GM12892 (cell line): ENCODE data around the gene PPDPF.

Experiments
- DNase-seq: peaks from one replicate; pipeline ENCODE4 v3.0.0; 2011; ENCODE audit not compliant: insufficient read length
- FAIRE-seq: peaks from 2 replicates; lab custom pipeline; 2011; peaks lifted over from hg19 to GRCh38; lab: Jason Lieb, UNC
- POLR2A ChIP-seq: IDR thresholded peaks from 2 replicates; pipeline ENCODE4 v1.6.1; 2011; ENCODE audit warnings: low read depth, low read length, control low read depth
- POLR2AphosphoS5 ChIP-seq: IDR thresholded peaks from 2 replicates; pipeline ENCODE4 v1.6.1; 2011; ENCODE audit warnings: low read depth, low read length, control low read depth
- TAF1 ChIP-seq: IDR thresholded peaks from 2 replicates; pipeline ENCODE4 v1.6.1; 2011; ENCODE audit warnings: low read depth, mild to moderate bottlenecking, control low read depth, low read length, borderline replicate concordance

The PPDPF gene

DNA sequence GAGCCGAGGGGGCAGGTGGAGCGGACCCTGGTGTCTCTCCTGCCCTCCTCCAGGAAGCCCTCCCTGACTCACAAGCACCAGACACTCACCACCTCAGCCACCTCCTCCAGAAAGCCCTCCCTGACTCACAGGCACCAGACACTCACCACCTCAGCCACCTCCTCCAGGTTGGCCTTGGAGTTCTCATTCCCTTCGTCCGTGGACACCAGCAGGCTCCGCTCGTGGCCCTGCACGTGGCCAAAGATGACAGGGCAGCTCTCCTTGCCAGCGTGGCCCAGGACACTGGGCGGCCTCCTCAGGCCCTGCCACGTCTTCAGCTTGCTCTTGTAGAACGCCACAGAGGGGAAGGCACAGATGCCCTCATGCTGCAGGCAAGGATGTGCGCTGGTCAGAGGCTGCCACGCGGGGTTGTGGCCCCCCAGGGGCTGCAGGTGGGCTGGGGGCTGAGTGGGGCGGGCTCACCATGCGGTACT, 39.8 kb downstream of the PPDPF start:
- TF ChIP-seq POLR2A (no peak), POLR2AphosphoS5 (no peak), TAF1 (no peak)
- no peak for FAIRE-seq
- DNase-seq: no peak

DNA sequence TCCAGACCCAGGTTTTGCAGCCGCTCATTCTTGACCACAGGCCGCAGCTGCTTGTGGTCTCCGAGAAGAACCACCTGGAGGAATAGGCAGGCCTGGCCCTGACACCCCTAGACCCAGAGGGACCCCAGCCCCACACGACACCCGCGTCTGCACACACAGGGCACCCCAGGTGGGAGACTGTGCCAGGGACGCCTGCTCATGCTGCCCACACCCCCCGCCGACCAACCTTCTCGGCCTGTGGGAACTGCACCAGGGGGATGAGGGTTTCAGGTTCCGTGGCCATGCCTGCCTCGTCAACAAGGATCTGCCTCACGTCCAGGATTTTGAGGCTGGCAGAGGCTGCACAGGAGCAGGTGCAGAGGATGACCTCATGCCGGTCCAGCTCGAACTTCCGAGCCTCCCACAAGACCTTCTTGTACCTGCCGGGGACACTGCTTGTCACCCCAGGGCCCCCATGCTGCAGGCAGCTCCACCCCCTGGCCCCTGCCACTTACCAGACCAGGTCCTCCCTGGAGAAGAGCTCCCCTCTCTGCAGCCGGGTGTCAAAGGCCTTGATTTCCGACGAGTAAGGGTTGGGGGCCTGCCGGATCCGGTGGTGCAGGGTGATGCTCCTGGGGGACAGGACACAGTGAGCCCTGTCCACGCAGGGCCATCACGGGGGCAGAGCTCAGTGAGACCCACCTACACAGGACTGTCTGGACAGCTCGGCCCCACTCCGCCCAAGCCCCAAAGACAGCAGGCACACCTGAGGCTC, 40.5 kb downstream of the PPDPF start:
- DNase-seq (no peak), FAIRE-seq (no peak)
- no peak for TF ChIP-seq POLR2AphosphoS5
- no peak for TF ChIP-seq TAF1
- no peak for TF ChIP-seq POLR2A

DNA sequence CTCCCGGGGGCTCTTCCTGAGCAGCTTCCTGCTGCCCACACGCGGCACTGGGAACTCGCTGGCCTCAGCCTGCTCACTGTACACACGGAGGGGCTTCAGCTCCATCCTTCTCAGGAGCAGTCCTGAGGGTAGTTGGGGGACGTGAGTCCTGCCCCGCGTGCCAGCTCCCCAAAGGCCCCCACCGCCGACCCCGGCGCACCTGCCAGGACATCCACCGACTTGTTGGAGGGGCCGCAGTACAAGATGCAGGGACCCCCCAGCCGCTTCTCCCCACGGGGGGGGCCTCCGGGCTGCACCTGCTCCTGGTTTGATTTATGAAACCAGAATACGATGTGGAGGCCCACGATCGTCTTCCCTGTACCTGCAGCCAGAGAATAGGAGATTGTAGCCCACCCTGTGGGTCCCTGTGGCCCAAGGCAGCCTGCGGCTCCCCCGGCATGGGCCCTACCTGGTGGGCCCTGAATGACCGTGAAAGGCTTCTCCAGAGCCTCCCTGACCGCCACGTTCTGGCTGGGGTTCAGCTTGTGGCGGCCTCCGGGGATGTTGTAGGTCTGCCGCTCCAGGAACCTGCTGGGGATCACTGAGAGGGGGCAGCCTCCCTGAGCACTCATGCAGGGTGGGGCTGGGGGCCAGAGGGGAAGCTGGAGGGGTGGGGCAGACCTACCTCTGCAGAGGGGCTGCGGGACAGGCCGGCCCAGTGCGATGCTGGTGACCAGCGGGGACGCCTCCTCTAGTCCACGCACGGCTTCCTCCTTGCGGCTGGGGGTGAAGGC, 41.2 kb downstream of the PPDPF start:
- DNase-seq: no peak
- TF ChIP-seq POLR2AphosphoS5 (no peak), TAF1 (no peak), POLR2A (no peak)
- no peak for FAIRE-seq

DNA sequence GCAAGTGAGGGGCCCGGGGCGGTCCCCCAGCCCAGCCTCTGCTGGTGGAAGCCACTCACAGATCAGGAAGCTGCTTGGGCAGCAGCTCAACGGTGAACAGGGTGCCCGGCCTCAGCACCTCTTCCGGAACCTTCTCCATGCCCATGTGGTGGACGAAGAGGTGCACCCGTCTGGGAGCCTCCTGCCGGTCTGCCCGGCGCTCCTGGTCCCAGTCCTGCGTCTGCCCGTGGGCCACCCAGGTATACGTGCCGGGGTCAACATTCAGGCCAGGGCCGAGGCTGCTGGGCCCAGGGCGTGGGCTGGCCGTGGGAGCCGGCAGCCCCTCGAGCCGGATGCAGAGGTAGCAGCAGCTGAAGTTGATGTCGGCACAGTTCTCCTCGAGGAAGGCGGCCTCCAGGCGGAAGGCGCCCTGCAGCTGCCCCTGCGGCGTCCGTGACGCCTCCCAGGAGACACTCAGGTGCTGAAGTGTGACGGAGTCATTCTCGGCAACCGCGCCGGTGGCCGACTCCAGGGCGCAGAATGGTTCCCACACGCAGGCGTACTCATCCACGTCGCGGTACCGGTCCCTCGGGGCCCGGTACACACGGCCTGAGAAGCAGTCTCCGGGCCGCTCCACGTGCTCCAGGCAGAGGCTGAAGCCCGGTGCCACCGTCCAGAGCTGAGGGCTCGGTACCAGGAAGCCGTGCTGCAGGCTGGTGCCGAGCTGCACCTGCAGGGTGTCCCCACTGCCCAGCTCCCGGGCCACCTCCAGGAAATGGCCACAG, 42.1 kb downstream of the PPDPF start:
- TF ChIP-seq TAF1: no peak
- no peak for TF ChIP-seq POLR2A
- no peak for TF ChIP-seq POLR2AphosphoS5
- FAIRE-seq: no peak
- DNase-seq: no peak

DNA sequence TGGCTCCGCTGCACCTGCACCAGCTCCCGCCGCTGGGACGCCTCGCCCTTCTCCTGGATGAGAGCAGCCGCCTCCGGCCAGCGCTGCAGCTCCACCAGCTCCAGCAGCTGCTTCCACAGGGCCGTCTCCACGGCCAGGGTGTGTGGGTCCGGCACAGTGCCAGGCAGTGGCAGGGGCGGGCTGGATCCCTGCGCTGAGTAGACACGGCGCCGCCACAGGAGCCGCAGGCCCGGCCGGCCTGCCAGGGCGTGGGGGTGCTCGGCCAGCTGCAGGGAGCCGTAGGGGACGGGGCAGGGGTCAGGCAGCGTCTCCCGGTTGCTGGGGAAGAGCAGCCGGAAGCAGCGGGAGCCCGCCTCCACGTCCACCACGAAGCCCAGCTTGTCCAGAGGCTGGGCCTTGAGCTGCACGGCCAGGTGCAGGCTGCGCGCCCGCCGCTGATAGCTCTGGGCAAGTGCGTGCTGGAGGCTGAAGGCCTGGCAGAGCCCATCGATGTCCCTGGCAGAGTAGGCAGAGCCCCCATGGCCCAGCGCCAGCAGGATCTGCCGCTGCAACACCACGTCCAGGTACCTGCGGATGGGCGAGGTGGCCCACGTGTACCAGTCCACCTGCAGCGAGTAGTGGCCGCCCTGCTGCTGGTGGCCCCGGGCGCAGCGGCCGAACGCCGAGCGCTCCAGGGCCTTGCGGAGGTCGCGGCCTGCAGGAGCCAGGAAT, 42.8 kb downstream of the PPDPF start:
- TF ChIP-seq POLR2AphosphoS5: no peak
- no peak for TF ChIP-seq TAF1
- no peak for TF ChIP-seq POLR2A
- DNase-seq: no peak
- no peak for FAIRE-seq

DNA sequence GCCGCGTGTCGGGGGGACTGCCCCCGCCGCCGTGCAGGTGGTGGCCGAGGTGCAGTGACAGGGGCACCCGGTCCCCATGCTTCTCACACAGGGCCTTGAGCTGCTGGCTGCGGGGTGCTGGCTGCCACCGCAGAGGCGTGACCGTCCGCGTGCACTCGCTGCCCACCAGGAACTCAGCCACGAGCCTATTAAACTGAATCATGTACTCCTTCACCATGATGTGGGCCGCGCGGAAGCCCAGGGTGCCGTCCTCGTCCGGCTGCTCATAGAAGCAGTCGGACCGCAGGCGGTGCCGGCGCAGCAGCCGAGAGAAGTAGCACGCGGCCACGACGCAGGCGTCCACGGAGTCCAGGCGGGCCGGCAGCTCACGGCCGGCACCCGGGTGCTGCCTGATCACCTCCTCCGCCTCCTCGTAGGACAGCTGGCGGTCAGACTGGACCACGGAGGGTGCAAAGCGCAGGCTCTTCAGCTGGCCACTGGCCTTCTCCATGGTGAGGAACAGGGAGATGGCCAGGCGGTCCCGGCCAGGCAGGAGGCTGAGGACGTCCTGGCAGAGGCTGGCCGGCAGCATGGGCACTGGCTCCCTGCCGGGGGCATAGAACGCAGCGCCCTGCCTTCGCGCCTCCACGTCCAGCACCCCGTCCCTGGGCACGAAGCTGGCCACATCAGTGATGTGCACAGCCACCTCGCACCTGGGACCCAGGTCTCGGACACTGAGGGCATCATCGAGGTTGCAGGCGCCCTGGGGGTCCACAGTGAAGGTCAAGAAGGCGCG, 43.7 kb downstream of the PPDPF start:
- no peak for FAIRE-seq
- TF ChIP-seq POLR2A (no peak), TAF1 (no peak), POLR2AphosphoS5 (no peak)

DNA sequence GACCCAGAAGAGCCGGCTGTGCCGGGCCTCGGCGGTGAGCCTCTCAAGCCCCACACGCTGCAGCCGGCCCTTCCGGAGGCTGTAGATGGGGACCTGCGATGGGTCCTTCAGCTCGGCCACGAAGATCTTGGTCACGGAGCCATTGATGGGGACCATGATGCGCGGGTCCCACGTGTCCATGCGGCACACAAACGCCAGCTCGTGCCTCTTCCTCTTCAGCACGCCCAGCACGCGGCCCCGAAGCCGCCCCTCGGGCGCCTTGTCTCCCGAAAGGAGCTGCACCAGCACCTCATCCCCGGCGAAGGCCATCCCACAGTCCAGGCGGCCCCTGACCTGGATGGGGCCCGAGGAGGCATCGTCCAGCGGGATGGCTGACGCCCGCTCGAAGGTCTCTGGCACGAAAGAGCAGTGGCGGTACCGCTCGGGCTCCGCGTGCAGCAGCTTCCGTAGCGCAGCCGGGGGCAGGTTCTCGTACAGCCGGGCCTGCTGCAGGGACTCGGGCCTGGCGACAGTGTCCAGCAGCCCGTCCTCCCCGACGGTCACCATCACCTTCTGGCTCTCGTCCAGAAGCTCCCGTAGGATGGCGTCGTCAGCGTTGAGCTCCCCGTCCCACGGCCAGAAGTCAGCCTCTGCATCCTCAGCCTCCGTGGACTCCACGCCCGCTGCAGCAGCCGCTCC, 44.6 kb downstream of the PPDPF start:
- FAIRE-seq (no peak), DNase-seq (no peak)
- TF ChIP-seq POLR2A: no peak
- no peak for TF ChIP-seq TAF1
- no peak for TF ChIP-seq POLR2AphosphoS5

More for the DNA sequence above, 43.7 kb downstream of the PPDPF start:
- DNase-seq: no peak

DNA sequence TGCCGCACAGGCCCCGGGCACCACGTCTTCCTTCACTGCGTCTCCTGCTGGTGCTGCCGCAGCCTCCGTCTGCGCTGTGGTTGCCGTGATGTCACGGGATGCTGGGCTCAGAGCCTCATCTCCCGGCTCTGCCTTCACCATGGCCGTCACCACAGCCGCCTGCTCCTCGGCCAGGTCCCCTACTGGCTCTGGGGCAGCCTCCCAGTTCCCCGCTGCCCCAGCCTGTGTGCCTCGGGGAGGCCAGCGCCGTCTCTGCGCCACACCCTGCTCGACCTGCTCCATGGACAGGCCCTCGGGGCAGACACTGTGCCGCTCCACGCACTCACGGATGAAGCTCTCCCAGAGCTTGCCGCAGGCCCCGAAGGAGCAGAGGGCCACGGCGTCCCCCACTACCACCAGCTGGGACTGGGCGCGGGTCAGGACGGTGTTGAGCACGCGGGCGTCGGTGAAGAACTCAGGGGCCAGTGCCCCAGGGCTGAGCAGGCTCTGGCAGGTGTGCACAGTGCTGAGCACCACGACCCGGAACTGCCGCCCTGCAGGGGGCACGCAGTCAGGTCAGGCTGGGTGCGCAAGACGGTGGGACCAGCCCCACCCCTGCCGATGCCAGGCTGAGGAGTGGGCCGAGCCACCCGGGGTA, 45.3 kb downstream of the PPDPF start:
- TF ChIP-seq POLR2A: no peak
- no peak for TF ChIP-seq POLR2AphosphoS5
- no peak for TF ChIP-seq TAF1
- no peak for FAIRE-seq

DNA sequence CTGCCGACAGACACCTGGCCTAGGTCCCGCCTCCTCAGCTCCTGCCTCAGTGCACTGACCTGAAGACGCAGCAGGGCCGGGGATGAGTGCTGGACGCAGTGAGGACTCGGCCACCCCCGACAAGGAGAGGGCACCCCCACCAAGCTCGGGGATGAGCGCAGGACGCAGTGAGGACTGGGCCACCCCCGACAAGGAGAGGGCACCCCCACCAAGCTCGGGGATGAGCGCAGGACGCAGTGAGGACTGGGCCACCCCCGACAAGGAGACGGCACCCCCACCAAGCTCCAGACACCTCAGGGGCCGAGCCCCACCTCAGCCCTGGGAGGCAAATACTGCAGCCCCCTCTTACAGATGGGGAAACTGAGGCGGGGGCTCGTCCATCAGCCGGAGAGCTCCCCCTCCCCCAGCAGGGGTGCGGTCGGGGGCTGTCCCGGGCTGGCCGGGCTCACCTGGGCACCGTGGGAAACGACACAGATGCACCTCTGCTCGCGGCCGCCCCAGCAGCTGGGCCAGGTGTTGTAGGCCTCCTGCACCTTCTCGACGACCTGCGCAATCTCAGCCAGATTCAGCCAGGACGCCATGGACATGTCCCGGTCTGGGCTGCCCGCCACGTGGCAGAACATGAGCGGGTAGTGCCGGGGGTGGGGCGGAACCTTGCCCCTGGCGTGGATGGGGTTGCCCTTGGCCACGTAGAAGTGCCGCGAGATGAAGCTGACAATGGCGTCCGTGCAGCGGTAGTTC, 46.0 kb downstream of the PPDPF start:
- FAIRE-seq (peak; percentile 92), DNase-seq (no peak)
- no peak for TF ChIP-seq POLR2AphosphoS5
- TF ChIP-seq POLR2A: no peak
- TF ChIP-seq TAF1: no peak

More for the DNA sequence above, 45.3 kb downstream of the PPDPF start:
- no peak for DNase-seq
